HG03139 (cell line): Measurements from ENCODE around the gene ITGB7.

Experiments used
- ATAC-seq: cut with Tn5 transposase; IDR thresholded peaks from one replicate; pipeline ENCODE4 v1.9.1; 2021; ENCODE audit not compliant: unreplicated experiment

Gene ITGB7

DNA sequence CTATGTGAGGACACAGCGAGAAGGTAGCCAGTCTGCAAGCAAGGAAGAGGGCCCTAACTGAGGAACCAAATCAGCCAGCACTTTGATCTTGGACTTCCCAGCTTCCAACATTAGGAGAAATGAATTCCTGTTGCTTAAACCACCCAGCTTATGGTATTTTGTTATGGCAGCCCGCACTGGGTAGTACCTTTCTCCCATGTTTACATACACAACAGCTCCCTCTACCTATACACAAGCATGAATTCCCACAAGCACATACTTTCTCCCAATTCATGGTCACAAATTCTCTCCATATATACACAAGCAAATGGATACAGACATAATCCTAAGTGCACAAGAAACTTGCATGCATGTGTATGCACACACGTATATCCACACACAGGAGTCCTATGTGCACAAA lies 7.4 kb downstream of the ITGB7 start:
- no peak for ATAC-seq

DNA sequence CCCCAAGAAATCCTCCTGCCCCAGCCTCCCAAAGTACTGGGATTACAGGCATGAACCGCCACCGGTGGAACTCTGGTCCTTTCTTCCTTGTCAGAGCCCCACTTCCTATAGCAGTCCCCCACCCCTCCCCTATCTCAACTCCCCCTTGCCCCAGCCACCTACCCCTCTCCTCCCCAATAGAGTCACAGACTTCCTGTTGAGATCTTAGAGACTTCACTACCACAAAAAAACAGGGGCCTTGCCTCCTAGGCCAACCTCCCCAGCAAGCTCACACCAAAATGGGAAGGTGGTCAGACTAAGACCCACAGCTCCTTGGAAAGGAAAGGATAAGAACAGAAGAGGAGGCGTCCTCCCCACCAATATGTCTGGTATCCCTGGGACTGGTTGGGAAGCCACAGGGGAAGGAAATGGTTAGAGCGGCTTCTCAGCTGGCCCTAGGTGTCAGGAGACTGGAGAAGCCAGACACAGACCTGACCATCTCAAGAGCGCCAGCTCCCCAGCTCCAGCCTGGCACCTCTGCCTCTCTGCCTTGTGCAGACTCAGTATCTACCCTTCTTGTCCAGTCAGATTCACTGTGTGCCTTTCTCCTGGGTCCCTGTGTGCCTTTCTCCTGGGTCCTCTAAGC lies 8.5 kb downstream of the ITGB7 start:
- ATAC-seq: no peak

DNA sequence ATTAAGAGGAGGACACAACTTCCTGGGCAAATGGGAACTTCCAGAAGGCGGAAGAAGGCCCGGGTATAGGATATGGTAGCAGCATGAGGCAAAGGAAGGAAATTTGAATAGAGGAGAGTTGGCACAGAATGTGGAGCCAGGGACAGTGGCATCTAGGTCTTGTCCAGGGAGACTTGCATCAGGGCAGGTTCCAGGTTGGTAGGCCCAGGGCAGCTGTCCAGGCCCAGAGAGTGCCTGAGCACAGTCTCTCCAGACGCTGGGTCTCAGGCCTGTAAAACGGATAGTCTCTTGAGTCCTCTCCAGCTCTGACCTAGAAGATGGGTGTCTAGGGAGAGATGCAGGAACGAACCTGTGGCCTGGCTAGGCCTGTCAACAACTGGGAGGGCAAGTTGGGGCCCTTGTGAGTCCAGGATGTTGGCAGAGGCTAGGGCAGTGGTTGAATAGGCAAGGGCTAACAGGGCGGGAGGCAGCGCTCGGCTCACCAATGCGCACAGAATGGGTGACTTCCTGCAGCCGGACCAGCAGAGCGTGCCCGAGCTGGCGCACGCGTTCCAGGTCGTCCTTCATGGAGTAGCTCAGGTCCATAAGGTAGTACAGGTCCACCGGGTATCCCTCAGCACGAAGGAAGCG lies 9.9 kb downstream of the ITGB7 start:
- ATAC-seq: no peak

DNA sequence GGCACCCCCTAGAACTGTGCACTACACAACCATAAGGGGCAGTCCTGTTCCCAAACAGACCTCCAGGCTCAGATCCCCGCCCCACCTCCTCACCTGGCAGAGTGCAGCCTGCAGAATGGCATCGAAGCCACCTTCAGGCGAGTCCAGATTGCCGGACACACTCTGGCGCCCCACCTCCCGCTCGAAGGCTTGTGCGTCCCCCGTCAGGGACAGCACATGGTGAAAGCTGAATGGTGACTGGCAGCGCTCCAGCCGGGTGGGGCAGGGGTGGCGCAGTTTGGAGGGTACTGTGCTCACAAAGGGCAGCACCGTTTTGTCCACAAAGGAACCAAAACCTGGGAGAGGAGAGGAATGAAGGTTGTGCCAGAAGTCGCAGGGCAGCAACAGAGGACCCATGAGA lies 10.6 kb downstream of the ITGB7 start:
- ATAC-seq: no peak

DNA sequence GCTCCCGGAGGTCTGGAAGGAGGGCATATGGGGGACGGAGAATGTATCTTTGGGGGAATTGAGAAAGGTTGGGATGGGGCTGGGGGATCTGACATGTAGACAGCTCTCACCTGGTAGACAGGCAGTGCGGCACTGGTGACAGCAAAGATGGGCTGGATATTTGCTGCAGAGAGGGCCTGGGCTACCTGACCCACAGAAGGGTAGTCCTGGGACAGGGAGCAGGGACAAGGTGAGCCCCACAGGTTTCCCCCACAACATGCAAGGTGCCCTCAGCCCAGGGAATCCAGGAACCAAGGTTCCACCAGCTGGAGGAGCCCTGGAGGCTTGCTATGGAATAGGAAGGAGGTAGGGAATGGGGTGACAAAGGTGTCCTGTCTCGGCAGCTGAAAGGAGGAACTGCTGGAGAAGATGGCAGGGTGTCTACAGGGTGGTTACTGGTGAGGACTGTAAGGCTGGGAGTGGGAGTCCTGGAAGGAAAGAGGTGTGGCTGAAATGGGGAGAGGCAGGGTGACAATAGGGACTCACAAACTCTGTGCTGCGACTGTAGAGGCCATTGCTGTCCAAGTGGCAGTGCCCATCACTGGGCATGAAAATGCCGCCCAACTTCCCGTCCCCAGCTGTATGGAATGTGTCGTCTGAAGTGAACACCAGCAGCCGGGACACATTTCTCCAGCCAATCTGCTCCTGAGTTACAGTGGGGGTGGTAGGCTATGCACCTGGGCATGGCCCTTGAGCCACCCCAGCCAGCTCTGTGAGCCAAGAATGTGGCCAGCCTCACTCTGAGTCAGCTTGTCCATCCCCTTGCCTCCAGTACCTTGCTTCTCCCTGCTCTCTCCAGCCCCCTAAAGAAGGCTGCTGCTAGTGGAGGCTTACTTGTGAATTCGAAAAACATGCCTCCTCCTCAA lies 11.3 kb downstream of the ITGB7 start:
- ATAC-seq: no peak

DNA sequence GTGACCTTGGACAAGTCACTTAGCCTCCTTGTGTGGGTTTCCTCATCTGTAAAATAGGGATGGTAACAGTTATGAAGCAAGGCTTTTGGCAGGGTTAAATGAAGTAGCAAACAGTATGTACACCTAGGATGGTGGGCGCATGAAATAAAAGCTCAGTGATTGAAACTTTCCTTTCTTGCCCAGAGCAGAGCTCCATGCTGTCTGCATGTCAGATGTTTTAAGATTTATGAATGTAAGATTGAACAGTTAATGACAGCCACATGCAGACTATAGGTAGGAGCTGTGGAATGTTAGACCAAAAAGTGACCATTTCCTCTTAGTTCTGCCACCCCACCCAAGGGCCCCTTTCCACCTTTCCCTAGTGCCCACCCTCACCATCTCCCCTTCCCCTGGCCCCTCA lies 12.1 kb downstream of the ITGB7 start:
- no peak for ATAC-seq

DNA sequence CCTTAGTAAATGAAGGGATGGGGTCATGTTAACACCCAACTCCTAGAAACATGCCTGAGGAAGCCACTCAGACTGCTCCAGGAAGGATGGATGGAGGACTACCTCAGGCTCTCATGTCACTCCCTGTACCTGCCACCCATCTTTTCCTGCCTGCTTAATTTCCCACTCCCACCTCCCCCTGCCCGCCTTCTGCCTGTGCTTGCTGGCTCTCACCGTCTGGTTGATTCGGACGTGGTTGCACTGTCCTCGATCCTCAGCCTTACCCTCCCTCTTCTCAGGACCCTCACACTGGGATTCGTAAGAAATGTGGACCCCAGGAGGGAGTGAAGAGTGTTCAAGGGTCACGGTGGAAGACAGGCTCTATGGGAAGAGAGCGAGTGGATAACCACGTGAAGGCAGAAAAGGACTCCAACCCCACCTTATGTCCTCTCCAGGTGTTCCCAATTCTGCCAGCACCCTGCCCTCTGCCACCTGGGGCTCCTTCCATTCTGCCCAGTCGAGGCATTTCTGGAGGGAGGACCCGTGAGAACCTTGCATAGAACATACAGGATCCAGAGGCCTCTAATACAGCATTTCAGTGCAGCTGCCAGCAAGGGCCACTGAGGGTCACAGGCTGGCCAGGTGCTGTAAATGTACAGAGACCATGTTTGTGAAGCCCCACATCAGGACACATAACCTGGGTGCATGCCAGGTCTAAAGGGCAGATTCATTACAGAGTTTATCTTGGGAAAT lies 12.9 kb downstream of the ITGB7 start:
- ATAC-seq: no peak

DNA sequence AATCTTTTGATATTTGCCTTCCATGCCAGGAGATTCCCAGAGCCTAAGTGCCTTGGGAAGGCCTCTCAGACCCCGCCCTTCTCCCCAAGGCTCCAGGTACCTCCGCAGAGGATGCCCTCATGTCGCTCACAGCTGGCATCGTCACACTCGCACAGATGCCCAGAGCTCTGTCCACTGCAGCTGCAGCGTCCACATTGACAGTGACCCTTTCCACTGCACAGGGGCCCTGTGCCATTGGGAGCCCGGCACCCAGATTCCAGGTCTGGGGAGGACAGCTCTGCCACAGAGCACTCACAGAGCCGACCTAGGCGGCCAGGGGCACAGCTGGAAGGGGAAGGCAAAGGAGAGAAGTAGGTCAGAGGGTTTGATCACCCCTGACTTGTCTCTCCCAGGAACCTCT lies 14.0 kb downstream of the ITGB7 start:
- no peak for ATAC-seq

DNA sequence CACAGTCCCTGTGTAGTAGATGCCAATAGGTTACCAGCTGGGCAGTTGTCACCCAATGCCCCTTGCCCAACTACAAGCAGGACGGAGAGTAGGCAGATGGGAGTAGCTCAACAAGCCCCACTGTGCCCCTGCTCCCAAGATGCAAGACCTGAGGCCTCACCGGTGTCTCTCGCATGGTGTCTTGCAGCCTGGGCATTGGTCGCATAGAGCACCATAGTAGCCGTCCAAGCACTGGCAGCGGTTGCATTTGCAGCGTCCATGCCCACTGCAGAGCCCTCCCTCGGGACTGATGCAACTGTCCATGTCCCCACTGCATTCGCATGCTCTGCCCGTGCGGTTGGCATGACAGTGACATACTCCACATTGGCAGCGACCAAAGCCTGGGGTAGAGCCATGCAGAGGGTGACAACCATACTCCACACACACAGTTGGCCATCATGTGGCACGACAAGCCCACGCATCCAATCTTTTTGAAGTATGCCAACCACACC lies 14.5 kb downstream of the ITGB7 start:
- no peak for ATAC-seq

DNA sequence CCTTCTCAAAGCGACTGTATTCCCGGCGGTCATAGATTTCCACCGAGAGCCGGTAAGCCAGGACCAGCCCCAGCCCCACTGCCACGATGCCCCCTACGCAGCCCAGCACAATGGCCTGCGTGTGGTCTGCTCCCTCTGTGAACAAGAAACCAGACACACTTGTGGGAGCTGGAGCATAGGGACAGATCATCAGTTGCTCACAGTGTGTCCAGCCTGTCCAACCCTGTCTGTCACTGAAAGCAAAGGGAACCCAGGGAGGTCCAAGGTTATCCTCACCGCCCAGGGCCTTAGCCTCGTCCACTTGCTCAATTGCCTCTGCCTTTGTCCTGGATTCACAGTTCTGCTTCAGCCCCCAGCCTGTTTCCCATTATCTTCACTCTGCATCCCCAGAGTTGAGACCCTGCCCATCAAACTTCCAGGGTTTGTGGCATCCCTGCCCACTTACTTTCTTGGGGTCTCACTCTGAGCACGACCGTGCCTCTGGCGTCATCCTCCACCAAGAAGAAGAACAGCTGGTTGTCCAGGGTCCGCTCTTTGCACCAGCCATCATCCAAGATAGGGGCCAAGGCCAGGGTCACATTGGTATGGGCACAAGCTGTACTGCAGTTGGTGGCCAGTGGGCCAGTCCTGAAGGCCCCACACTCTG lies 15.0 kb downstream of the ITGB7 start:
- no peak for ATAC-seq

DNA sequence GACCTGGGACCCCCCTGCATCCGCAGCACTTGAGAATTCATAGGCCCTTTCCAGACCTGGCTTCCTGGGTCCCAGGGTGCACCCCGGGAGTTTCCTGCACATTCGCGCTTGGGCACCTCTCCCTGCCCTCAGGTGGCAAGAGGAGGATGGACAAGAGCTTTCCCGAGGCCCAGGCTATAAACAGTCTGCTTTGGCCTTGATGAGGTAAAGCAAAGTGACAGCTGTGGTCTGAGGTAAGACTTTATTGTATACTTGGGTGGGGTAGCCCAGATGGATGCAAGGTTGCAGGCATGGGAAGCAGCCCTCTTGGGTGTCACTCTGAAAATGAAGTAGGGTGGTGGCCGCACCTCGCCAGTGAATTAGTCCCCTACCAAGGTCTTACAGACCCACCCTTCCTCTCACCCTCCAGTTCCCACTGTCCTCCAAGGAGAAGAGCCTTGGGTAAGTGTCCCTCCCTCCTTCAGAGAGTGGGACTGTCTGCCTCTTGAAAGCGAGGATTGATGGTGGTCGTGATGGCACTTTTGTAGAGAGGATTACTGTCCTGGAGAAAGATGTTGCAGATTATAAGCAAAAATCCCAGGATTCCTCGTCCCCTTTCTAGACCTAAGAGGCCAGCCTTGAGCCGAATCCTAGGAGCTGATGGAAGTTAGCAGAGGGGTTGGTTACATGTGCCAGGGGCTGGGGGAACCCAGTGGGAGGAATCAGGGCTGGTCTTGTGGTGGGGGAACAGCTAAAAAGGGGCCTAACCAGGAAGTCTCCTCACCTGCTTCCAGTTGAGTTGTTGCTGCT lies 15.8 kb downstream of the ITGB7 start:
- ATAC-seq: no peak

DNA sequence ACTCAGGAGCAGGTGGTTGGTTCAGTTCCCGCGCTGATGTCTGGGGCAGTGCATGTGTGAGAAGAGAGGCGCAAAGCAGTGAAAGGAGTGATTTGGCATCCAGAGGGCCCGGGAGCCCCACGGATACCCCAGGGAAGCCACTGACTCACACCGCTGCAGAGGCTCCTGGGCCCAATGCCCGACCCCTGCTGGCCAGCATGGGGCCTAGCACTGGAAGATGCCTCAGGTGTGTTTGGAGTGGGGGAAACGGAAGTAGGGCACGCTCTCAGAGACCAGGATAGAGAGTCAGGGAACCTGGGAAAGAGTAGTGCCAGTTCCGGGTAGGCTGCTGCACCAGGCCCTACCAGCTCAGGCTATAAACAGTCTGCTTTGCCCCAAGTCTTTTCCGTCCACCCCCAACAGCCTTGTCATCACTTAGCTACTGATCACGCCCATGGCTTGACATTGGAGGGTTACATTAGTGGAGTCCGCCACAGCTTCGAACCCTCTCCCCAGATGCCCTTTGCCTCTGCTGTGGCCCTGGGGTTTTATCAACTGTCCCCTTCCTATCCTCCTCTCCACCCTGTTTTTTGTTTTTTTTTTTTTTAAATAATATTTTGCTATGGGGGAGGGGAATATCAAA lies 16.8 kb downstream of the ITGB7 start:
- no peak for ATAC-seq

DNA sequence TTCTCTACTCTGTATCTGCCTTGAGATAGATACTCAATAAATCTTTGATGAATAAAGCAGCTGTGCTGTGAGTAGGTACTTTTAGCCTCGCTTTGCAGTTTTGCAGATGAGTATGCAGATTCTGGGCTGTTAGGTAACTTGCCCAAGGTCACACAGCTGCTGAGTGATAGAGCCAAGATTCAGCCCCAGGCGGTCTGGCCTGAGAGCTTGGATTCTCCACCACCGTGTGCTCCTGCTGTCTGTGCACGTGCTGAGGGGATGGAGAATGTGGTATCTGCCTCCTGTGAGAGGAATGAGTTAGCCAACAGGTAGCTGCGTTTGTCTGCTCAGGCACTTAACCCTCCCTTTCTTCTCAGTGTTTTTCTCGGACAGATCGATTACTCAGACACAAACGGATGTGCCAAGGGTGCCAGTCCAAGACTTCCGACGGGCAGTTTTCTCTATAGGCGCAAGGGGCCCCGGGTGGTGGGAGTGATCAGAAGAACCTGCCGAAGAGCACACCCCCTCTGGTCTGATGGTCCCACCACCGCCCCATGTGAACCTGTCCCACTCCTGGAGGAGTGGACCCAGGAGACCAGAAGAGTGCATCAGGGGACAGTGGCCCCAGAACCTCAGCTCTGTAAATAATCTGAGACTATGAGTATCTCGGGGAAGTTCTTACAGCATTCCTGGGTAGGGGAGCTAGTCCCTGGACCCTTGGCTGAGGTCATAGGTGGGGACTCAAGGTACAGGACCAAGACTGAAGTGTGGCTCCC lies 19.7 kb downstream of the ITGB7 start:
- no peak for ATAC-seq

DNA sequence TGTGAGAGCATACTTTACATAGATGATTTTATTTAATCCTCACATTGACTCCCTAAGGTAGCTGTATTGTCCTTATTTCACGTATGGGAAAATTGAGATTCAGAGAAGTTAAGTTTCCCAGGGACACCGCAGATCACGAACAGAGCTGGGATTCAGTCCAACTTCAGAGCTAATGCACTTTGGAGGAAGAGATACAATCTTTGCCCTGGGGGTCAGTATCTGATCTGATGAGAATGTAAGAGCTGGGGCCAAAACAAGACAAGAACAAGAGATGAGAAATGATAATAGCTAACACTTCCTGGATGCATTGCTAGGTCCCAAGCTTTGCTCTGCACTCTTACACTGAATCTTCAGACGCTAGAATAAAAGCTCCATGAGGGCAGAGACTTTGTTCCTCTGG lies 20.3 kb downstream of the ITGB7 start:
- ATAC-seq: no peak

DNA sequence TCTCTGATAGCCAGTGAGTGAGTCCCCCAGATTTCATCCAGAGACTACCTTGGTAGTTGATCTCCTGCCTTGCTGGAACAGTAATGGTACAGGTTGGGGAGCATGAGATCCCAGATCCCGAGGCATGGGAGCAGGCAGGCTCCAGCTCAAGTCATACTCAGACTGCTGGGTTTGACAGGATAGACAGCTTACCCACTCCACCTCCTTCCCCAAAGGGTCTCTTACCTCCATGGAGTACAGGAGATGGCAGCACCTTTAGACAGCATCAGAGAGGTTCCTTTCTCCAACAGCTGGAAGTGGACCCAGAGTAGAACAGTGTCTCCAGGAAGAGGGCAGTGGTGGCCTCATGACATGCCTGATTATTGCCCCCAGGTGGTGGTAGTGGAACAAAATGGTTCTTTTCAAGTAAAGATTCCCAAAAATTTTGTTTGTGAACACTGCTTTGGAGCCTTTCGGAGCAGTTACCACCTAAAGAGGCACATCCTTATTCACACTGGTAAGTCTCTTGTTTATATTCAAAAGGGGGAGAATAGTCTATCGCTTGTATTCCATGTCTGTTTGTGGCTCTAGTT lies 21.4 kb downstream of the ITGB7 start:
- no peak for ATAC-seq

DNA sequence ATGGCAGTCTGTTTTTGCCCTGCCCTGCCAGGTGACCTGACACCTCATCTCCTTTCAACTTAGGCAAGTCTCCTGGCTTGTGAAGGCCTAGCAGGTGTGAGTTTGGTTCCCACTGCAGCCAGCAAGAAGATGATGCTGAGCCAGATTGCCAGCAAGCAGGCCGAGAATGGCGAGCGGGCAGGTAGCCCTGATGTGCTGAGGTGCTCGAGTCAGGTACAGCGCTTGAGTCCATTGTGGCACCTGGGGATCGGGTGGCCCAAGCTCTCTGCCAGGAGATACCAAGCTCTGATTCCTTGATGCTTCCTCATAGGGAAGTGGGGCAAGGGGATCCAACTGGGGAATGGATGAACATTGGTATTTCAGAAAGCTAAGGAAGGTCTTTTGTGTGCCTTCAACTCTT lies 22.2 kb downstream of the ITGB7 start:
- no peak for ATAC-seq

DNA sequence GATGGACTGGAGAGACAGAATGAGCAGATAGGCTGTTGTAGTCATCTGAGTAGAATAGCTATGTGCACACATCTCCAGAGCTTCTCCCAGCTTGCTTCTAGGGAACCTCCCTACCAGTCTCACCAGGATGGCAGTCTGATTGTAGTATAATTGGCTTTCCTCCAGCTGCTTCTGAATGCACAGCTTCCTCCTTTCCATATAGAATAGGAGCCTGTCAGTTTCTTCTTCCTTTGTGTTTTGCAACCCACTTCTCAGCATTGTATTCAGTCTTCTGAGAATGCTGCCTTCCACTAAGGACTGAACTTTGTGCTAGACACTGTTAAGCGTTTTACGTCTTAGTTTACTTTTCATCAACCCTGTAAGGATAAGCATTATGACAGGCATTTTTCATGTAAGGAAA lies 24.1 kb downstream of the ITGB7 start:
- no peak for ATAC-seq

DNA sequence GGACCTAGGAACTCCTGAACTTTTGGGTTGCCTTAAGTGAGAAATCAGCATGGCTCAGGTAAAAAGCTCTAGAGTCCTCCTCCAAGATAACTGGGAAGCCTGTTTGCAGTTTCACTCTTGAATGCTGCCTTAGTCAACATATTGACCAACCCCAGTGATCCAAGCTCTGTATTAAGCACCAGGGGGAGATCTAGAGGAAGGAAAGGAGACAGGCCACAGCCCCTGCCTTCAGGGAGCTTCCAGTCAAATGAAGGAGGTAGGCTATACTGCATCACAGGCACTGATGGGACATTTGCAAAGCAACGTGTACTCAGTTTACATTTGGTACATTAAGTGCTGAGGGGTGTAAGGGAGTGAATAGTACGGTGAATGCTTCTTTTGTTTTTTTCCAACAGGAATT lies 25.1 kb downstream of the ITGB7 start:
- no peak for ATAC-seq
